Bronchial epithelial cell (primary cell): Measurements from ENCODE around the gene SLC6A7. TPM values are rescaled to one million over a fixed set of nuclear protein-coding genes. Genes with fewer than 3 reads are reported as not detected.

ENCODE experiments used
- DNase-seq: peaks from one replicate; pipeline ENCODE4 v3.0.0-alpha.2; 2010; ENCODE audit warnings: low read depth
- FAIRE-seq: peaks from 2 replicates; lab custom pipeline; 2011; peaks lifted over from hg19 to GRCh38; lab: Jason Lieb, UNC
- H3K27me3 ChIP-seq: 2 replicates; pipeline ENCODE4 v1.5.1; 2011; ENCODE audit warnings: low read length; ENCODE audit not compliant: control insufficient read depth, insufficient read depth
- H3K36me3 ChIP-seq: 2 replicates; pipeline ENCODE4 v1.5.1; 2011; ENCODE audit warnings: low read length; ENCODE audit not compliant: control insufficient read depth, insufficient read depth
- H3K4me3 ChIP-seq: 2 replicates; pipeline ENCODE4 v1.5.1; 2011; ENCODE audit warnings: mild to moderate bottlenecking, low read depth, low read length, control low read depth
- total RNA-seq: library from RNA; depleted of rRNA; stranded (reverse); fragments of >200 nt; gene quantifications from 2 replicates; pipeline ENCODE4 v1.2.1, GENCODE V29; 2014
- TF ChIP-seq, protein P1 (sequence below): IDR thresholded peaks from 2 replicates; pipeline ENCODE4 v1.5.1; 2011; ENCODE audit warnings: mild to moderate bottlenecking, moderate library complexity, low read length, control low read depth, inconsistent platforms; ENCODE audit not compliant: insufficient read depth, severe bottlenecking

SLC6A7 gene
- total RNA-seq, 1 donor from 2014 or later, result not detected

DNA sequence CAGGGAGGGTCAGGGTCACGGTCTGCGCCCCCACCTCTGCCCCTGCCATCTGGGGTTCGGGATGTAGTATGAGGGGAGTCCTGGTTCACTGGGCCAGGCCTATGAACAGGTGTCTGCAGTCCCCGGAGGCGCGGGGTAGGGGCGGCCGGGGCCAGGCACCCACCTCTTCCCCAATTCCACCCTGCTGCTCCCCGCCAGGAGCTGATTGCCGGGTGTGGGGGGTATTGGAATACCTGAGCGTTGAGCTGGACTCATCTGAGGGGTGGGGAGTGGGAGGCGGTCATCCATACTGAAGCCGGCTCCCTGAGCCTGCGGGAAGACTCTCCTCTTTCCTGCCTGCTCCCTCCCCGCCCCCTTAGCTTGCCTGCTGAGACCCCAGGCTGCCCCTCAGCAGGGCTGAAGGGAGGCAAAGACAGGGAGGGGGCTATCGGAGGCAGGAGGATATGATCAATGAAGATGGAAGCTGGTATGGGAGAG, 679 bp downstream of the SLC6A7 start:
- no peak overlapping the region for H3K4me3 ChIP-seq
- H3K36me3 ChIP-seq, result no peaks in the 10 kb centered on the region
- peaks cover 35% of the 10 kb centered on the region for H3K27me3 ChIP-seq
- TF ChIP-seq, protein P1, sequence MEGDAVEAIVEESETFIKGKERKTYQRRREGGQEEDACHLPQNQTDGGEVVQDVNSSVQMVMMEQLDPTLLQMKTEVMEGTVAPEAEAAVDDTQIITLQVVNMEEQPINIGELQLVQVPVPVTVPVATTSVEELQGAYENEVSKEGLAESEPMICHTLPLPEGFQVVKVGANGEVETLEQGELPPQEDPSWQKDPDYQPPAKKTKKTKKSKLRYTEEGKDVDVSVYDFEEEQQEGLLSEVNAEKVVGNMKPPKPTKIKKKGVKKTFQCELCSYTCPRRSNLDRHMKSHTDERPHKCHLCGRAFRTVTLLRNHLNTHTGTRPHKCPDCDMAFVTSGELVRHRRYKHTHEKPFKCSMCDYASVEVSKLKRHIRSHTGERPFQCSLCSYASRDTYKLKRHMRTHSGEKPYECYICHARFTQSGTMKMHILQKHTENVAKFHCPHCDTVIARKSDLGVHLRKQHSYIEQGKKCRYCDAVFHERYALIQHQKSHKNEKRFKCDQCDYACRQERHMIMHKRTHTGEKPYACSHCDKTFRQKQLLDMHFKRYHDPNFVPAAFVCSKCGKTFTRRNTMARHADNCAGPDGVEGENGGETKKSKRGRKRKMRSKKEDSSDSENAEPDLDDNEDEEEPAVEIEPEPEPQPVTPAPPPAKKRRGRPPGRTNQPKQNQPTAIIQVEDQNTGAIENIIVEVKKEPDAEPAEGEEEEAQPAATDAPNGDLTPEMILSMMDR, result no peak
- DNase-seq (no peak), FAIRE-seq (no peak)

DNA sequence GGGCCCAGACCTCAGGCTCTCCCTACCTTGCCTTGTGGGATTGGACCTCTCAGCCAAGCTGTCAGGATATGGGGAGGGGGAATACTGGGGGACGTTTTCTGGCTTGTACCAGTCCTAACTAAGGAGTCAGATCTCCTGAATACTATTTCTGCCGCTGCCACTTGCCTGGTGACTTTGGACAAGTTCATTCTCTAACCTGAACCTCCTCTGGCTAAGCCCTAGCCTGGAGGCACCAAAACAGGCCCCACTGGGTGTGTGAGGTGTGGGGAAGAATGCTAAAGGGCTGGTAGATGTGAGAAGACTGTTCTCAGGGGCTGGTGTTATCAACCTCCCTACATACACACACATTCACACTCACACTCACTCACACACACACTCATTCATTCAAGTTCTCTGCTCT, 1.1 kb downstream of the SLC6A7 start:
- Histone ChIP-seq H3K4me3 (no peak overlapping the region), H3K36me3 (no peaks in the 10 kb centered on the region), H3K27me3 (peaks cover 35% of the 10 kb centered on the region)
- FAIRE-seq (no peak), DNase-seq (no peak)
- TF ChIP-seq, protein P1, result no peak

DNA sequence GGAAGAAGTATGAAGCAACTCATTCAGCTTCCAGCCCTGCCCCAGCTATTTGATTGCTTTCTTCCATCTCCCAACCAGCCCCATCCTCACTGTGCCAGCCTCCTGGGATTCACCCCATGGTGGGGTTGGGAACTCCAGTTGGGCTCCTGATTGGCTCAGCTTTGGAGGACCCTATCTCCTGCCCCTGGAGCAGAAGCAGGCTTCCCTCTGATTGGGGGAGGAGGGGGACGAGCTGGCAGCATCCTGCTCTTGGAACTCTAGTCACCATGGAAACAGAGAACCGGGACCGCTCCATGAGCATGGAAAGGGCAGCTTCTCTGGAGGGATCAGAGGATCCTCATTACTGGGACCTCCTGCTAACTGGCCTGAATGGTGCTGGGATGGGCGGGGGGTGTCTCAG, 2.6 kb downstream of the SLC6A7 start:
- TF ChIP-seq, protein P1, result no peak
- DNase-seq (no peak), FAIRE-seq (no peak)
- Histone ChIP-seq H3K27me3 (peaks cover 36% of the 10 kb centered on the region), H3K36me3 (no peaks in the 10 kb centered on the region), H3K4me3 (no peak overlapping the region)

DNA sequence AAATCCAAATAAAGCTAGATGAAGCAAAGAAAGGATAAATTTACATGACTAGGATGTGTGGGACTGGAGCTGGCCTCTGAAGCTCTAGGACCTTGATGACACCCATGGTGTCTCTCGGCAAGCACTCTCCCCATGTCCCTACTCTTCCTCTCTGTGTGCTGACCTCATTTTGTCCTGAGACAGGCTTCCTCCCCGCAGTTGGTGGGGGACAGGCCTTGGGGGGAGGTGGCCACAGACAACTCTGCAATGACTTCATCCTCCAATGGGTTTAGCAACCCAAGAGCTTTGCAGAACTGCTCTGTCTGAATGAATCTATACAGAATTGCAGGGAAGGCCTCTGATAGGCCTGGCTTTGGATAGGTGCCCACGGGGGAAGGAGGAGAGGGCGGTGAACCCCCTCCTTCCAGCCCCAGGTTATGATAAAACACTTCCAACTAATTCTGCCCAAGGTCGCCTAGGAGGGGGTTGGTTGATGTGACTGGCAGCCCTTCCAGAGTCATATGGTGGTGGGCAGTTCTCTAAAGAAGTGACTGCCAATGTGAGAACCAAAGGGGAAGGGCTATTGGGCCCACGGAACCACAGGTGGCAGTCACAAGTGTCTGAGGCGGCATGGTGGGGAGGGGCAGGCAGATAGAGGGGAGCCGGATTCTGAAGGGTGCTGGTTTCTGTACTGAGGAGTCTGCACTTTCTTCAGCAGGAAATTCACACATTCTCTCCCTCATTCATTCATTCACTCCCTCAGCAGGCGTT, 6.0 kb downstream of the SLC6A7 start:
- H3K4me3 ChIP-seq, result no peak overlapping the region

DNA sequence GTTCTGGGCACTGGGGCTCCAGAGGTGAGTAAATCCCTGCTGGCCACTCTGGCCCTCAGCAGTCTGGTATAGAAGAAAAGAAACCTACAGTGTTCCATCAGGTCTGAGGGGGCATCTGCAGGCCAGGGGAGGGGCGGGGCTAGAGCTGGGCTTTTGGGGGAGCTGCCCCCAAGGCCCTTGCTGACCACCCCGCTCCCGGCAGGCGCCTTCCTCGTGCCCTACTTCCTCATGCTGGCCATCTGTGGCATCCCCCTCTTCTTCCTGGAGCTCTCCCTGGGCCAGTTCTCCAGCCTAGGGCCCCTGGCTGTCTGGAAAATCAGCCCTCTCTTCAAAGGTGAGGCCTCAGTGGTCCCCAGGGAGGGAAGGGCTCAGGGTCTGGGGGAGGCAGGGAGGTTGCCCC, 6.7 kb downstream of the SLC6A7 start:
- Histone ChIP-seq H3K36me3 (no peaks in the 10 kb centered on the region), H3K27me3 (peaks cover 13% of the 10 kb centered on the region), H3K4me3 (no peak overlapping the region)
- FAIRE-seq (no peak), DNase-seq (no peak)
- TF ChIP-seq, protein P1, result no peak

More for the DNA sequence above, 6.0 kb downstream of the SLC6A7 start:
- FAIRE-seq (no peak), DNase-seq (no peak)
- H3K27me3 ChIP-seq, result peaks cover 16% of the 10 kb centered on the region
- H3K36me3 ChIP-seq, result no peaks in the 10 kb centered on the region
- TF ChIP-seq, protein P1, result no peak
